ENCODE measurements around the gene TSPEAR. TPM values are rescaled to one million over a fixed set of nuclear protein-coding genes. Genes with fewer than 3 reads are reported as not detected.
"Not testable (repeated sequence)": the region's sequence is repeated elsewhere in the genome, so short reads cannot be mapped to it uniquely, and the experiment has no call there.

Gene TSPEAR
- total RNA-seq, 3 donors from 2014 or later = not detected

- DNase-seq (no peak), ATAC-seq (no peak)
- Mint-ChIP-seq H3K27me3 (ENCODE audit: low read depth) (peaks cover 10% of the 10 kb centered on the region), H3K4me3 (no peak overlapping the region), H3K9me3 (peaks cover 27% of the 10 kb centered on the region), H3K4me1 (ENCODE audit: low read depth) (no peaks in the 10 kb centered on the region), H3K36me3 (ENCODE audit: insufficient read depth) (peaks cover 2% of the 10 kb centered on the region)
Observed at GRCh38 chr21:44640761-44641160, 70.6 kb downstream of the TSPEAR start.

- ATAC-seq (no peak), DNase-seq (no peak)
- peaks cover 10% of the 10 kb centered on the region for H3K27me3 Mint-ChIP-seq (ENCODE audit: low read depth)
- no peak overlapping the region for H3K4me3 Mint-ChIP-seq
- H3K36me3 Mint-ChIP-seq (ENCODE audit: insufficient read depth) = peaks cover 2% of the 10 kb centered on the region
- no peaks in the 10 kb centered on the region for H3K4me1 Mint-ChIP-seq (ENCODE audit: low read depth)
- peaks cover 18% of the 10 kb centered on the region for H3K9me3 Mint-ChIP-seq
Observed at GRCh38 chr21:44639331-44639655, 72.1 kb downstream of the TSPEAR start.

GRCh38 chr21:44638506-44639330 is 72.7 kb downstream of the TSPEAR start:
- H3K9me3 Mint-ChIP-seq = peaks cover 15% of the 10 kb centered on the region
- not testable (repeated sequence) for ATAC-seq; H3K27me3 Mint-ChIP-seq (ENCODE audit: low read depth); H3K36me3 Mint-ChIP-seq (ENCODE audit: insufficient read depth); DNase-seq; H3K4me3 Mint-ChIP-seq; H3K4me1 Mint-ChIP-seq (ENCODE audit: low read depth)

GRCh38 chr21:44637851-44638348 is 73.5 kb downstream of the TSPEAR start:
- DNase-seq; H3K4me1 Mint-ChIP-seq (ENCODE audit: low read depth); ATAC-seq; H3K27me3 Mint-ChIP-seq (ENCODE audit: low read depth); H3K4me3 Mint-ChIP-seq; H3K36me3 Mint-ChIP-seq (ENCODE audit: insufficient read depth): not testable (repeated sequence)
- H3K9me3 Mint-ChIP-seq = peaks cover 17% of the 10 kb centered on the region

GRCh38 chr21:44637018-44637850 is 74.1 kb downstream of the TSPEAR start, which contains the start of gene KRTAP10-10:
KRTAP10-10 (plus strand) TSS chr21:44637356; CDS start chr21:44637418, 62 bp downstream.
- no peak within 1 kb of the TSS for H3K4me3 Mint-ChIP-seq
- no peak for ATAC-seq
- peaks cover 10% of the 10 kb centered on the region for H3K27me3 Mint-ChIP-seq (ENCODE audit: low read depth)
- DNase-seq = no peak
- peaks cover 20% of the 10 kb centered on the region for H3K9me3 Mint-ChIP-seq
- H3K4me1 Mint-ChIP-seq (ENCODE audit: low read depth) = no peaks in the 10 kb centered on the region
- H3K36me3 Mint-ChIP-seq (ENCODE audit: insufficient read depth) = no peaks in the 10 kb centered on the region

GRCh38 chr21:44636209-44637017 is 75.0 kb downstream of the TSPEAR start:
- H3K4me1 Mint-ChIP-seq (ENCODE audit: low read depth) = no peaks in the 10 kb centered on the region
- peaks cover 2% of the 10 kb centered on the region for H3K36me3 Mint-ChIP-seq (ENCODE audit: insufficient read depth)
- no peak for ATAC-seq
- H3K9me3 Mint-ChIP-seq = peaks cover 26% of the 10 kb centered on the region
- peaks cover 10% of the 10 kb centered on the region for H3K27me3 Mint-ChIP-seq (ENCODE audit: low read depth)
- no peak for DNase-seq
- no peak overlapping the region for H3K4me3 Mint-ChIP-seq

GRCh38 chr21:44632067-44632466 is 79.3 kb downstream of the TSPEAR start:
- no peak for ATAC-seq
- peaks cover 2% of the 10 kb centered on the region for H3K36me3 Mint-ChIP-seq (ENCODE audit: insufficient read depth)
- H3K27me3 Mint-ChIP-seq (ENCODE audit: low read depth) = no peaks in the 10 kb centered on the region
- no peak for DNase-seq
- H3K4me3 Mint-ChIP-seq = no peak overlapping the region
- H3K4me1 Mint-ChIP-seq (ENCODE audit: low read depth) = peaks cover 20% of the 10 kb centered on the region
- H3K9me3 Mint-ChIP-seq = peaks cover 35% of the 10 kb centered on the region

GRCh38 chr21:44630440-44630839 is 80.9 kb downstream of the TSPEAR start:
- Mint-ChIP-seq H3K27me3 (ENCODE audit: low read depth) (no peaks in the 10 kb centered on the region), H3K4me3 (no peak overlapping the region), H3K36me3 (ENCODE audit: insufficient read depth) (peaks cover 2% of the 10 kb centered on the region), H3K9me3 (peaks cover 35% of the 10 kb centered on the region), H3K4me1 (ENCODE audit: low read depth) (peaks cover 25% of the 10 kb centered on the region)
- no peak for DNase-seq
- no peak for ATAC-seq

GRCh38 chr21:44628707-44629391 is 82.5 kb downstream of the TSPEAR start:
- Mint-ChIP-seq H3K4me3 (no peak overlapping the region), H3K36me3 (ENCODE audit: insufficient read depth) (peaks cover 5% of the 10 kb centered on the region), H3K9me3 (peaks cover 43% of the 10 kb centered on the region), H3K27me3 (ENCODE audit: low read depth) (no peaks in the 10 kb centered on the region), H3K4me1 (ENCODE audit: low read depth) (peaks cover 25% of the 10 kb centered on the region)
- ATAC-seq (no peak), DNase-seq (no peak)

GRCh38 chr21:44627831-44628233 is 83.5 kb downstream of the TSPEAR start:
- ATAC-seq = not testable (repeated sequence)
- peaks cover 25% of the 10 kb centered on the region for H3K4me1 Mint-ChIP-seq (ENCODE audit: low read depth)

GRCh38 chr21:44627181-44627822 is 84.1 kb downstream of the TSPEAR start:
- peaks cover 46% of the 10 kb centered on the region for H3K9me3 Mint-ChIP-seq
- ATAC-seq = not testable (repeated sequence)

More at GRCh38 chr21:44627831-44628233, 83.5 kb downstream of the TSPEAR start:
- not testable (repeated sequence) for H3K4me3 Mint-ChIP-seq; H3K27me3 Mint-ChIP-seq (ENCODE audit: low read depth); H3K36me3 Mint-ChIP-seq (ENCODE audit: insufficient read depth); DNase-seq
- H3K9me3 Mint-ChIP-seq = peaks cover 43% of the 10 kb centered on the region

GRCh38 chr21:44626673-44627143 is 84.7 kb downstream of the TSPEAR start, which contains the start of gene KRTAP10-9:
KRTAP10-9 (plus strand) TSS chr21:44627093; CDS start chr21:44627172, 79 bp downstream.
- Mint-ChIP-seq H3K9me3 (peaks cover 42% of the 10 kb centered on the region), H3K27me3 (ENCODE audit: low read depth) (no peaks in the 10 kb centered on the region), H3K4me1 (ENCODE audit: low read depth) (peaks cover 25% of the 10 kb centered on the region), H3K36me3 (ENCODE audit: insufficient read depth) (peaks cover 4% of the 10 kb centered on the region), H3K4me3 (no peak within 1 kb of the TSS)
- ATAC-seq (no peak), DNase-seq (no peak)

More at GRCh38 chr21:44627181-44627822, 84.1 kb downstream of the TSPEAR start:
- peaks cover 25% of the 10 kb centered on the region for H3K4me1 Mint-ChIP-seq (ENCODE audit: low read depth)
- not testable (repeated sequence) for DNase-seq; H3K27me3 Mint-ChIP-seq (ENCODE audit: low read depth); H3K4me3 Mint-ChIP-seq; H3K36me3 Mint-ChIP-seq (ENCODE audit: insufficient read depth)

GRCh38 chr21:44626262-44626661 is 85.1 kb downstream of the TSPEAR start:
- Mint-ChIP-seq H3K4me1 (ENCODE audit: low read depth) (peaks cover 25% of the 10 kb centered on the region), H3K36me3 (ENCODE audit: insufficient read depth) (peaks cover 3% of the 10 kb centered on the region), H3K9me3 (peaks cover 39% of the 10 kb centered on the region), H3K4me3 (no peak overlapping the region), H3K27me3 (ENCODE audit: low read depth) (no peaks in the 10 kb centered on the region)
- DNase-seq (no peak), ATAC-seq (no peak)

Data from activated T-cell treated with anti-CD3 and anti-CD28 coated beads, Interleukin-2, amount 50 U/mL, for 4 hours (primary cell).